HG03025 (cell line): ENCODE measurements around the gene AKAP8.
"Not testable (repeated sequence)": the region's sequence is repeated elsewhere in the genome, so short reads cannot be mapped to it uniquely, and the experiment has no call there.

ENCODE experiments used
- ATAC-seq: cut with Tn5 transposase; IDR thresholded peaks from one replicate; pipeline ENCODE4 v1.9.1; 2021; ENCODE audit warnings: mild to moderate bottlenecking, moderate library complexity; ENCODE audit not compliant: unreplicated experiment, low FRiP score

The AKAP8 gene

GRCh38 chr19:15404097-15404779 is 24.7 kb upstream of the AKAP8 start:
- no peak for ATAC-seq

DNA sequence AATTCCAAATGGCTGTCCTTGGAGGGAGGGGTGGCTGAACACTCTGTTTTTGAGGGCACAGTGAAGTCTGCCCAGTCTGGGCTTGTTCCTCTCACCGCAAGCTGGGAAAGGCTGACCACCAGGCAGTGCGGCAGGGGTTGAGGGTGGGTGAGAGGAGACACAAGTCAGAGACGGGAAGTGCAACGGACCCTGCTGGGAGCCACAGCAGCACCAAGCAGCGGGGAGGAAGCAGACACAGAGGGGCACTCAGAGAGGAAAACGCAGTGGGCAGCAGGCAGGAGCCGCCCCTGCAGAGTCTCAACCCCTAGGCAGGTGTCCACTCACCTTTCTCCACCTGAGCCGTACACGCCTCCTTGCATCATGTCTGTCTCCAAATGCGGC is 23.6 kb upstream of the AKAP8 start:
- ATAC-seq: no peak

DNA sequence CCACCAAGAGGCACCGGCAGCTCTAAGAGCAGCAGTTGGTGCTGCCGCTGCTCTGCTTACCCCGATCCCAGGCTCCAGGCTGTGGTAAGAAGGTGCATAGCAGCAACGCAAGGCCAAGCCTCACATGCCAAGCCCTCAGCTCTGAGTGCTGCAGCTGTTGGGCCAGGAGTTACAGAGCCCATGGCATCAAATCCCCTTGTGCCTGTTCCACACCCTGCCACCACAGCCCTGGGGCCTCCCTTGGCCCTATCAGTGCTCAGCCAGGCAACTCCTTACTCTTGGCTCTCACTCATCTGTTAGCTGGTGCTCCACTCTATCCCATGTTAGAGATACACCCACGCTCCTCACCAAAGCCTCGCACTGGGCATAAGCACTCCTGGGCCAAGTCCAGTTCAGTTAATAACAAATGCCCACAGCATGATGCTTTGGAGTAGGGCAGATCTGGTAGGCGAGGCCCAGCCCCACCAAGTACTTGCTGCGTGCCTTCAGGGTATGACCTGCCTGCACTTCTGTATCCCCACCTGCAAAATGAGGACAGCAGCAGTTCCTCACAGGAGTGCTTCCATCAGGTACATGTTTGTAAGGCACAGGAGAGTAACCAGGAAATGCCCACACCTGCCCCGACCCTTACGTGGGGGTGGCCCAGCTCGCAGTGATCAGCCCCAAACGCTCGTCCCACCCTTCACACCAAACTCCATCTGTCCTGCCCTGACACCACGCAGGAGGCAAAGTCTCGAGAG is 23.0 kb upstream of the AKAP8 start:
- ATAC-seq: no peak

- ATAC-seq: no peak
These were observed 21.8 kb upstream of the AKAP8 start for GRCh38 chr19:15401397-15401710.

GRCh38 chr19:15400521-15401396 is 21.2 kb upstream of the AKAP8 start:
- no peak for ATAC-seq

DNA sequence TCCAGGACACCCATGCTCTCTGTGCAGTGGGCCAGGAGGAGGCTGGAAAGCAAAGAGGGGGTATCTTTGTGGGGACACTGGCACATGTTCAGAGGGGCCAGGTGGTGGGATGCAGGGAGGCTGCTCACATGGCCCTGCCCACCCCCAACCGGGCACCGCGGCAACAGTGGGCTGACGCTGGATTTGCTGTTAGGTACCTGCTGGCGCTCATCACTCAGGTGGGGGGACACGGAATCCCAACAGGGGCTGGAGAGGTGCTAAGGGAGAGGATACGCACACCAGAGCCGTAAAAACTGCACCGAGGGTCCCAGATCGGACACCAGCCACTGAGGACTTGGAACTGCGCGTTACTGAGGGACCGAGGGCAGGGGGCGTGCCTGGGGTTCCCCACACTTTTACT is 20.0 kb upstream of the AKAP8 start:
- no peak for ATAC-seq

- ATAC-seq: no peak
These were observed 19.6 kb upstream of the AKAP8 start for GRCh38 chr19:15399234-15399515.

DNA sequence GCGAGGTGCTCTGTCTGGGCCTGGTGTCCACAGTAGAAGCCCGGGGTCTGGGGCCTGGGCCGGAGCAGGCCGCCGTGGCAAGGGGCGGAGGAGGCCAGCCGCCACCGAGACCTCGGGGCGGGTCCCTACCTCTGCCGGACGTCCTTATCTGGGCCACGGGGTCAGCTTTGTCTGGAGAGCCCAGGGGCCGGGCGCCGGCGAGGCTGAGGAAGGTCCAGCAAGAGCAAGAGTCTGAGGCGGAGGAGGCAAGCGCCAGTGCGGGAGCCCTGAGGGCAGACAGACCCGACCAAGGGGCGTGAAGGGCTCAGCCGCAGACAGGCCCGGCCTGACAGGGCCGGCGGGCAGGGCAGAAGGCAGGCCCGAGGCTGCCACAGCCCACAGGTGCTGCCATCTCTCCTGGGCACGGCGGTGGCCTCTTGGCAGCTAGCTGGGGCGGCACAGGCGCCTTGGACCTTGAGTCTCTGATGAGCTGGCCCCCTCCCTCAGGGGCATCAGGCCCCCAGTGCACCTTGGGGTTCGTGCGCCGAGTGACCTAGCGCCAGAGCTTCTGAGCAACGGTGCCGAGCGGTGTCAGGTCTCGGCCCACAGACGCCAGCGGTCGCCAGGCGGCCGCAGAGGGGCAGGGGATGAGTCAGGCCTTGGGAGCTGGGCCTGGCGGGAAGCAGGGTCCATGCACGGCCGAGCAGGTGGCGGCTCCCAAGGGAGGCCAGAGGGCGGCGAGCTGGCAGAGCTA is 19.1 kb upstream of the AKAP8 start:
- ATAC-seq: no peak

GRCh38 chr19:15397782-15398181 is 18.2 kb upstream of the AKAP8 start:
- no peak for ATAC-seq

DNA sequence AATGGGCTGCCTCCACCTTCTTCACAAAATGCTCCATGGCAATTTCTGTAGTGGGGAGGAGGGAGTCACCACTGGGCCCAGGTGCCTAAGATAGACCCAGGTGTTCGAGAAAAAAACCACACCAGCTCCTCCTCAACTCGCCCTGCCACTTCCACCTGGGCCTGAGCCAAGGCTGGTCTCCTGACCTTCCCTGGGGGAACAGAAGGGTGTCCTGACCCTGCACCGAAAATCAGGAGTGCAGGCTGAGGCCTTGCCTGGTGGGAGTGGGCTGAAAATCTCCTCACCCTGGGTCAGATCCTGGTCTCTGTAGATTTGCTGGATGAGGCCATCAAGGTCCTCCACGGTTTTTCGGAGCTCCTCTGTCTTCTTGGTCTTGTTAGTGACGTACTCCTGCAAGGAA is 17.6 kb upstream of the AKAP8 start:
- ATAC-seq: no peak

GRCh38 chr19:15396436-15396835 is 16.8 kb upstream of the AKAP8 start:
- ATAC-seq: no peak

GRCh38 chr19:15395251-15395650 is 15.7 kb upstream of the AKAP8 start:
- not testable (repeated sequence) for ATAC-seq

DNA sequence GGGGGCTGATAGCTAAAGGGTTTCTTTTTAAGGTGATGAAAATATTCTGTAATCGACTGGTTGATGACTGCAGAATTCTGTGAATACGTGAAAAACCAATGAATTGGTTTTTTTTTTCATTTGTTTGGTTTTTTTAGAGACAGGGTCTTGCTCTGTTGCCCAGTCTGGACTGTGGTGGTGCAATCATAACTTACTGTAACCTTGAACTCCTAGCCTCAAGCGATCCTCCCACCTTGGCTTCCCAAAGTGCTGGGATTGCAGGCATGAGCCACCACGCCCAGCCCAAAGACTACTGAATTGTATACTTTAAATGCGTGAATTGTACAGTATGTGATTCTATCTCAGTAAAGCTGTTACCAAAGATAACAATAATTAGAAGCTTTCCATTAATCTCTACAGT is 14.8 kb upstream of the AKAP8 start:
- no peak for ATAC-seq

DNA sequence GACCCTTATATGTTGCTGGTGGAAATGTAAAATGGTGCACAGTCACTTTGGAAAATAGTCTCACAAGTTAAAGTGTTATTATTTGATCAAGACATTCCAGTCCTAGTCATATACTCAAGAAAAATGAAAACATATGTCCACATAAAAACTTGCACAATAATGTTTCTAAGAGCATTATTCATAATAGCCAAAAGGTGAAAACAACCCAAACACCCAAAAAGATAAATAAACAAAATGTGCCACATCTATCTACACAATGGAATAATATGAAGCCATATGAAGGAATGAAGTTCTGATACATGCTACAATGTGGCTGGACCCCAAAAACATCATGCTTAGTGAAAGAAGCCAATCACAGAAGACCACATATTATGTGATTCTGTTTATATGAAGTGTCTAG is 14.4 kb upstream of the AKAP8 start:
- no peak for ATAC-seq

DNA sequence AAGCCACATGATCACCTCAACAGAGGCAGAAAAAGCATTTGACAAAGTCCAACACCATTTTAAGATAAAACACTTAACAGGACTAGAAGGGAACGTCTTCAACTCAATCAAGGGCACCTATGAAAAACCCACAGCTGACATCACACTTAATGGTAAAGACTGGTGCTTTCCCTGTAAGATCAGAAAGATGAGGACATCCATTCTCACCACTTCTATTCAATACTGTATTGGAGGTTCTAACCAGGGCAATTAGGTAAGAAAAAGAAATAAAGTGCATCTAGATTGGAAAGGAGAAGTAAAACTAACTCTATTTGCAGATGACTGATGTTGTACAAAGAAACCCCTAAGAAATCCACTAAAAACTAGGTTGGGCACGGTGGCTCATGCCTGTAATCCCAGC is 11.2 kb upstream of the AKAP8 start:
- ATAC-seq: no peak

- ATAC-seq: no peak
These were observed 2.3 kb upstream of the AKAP8 start for GRCh38 chr19:15381864-15382263.

GRCh38 chr19:15381429-15381828 is 1.8 kb upstream of the AKAP8 start:
- no peak for ATAC-seq

DNA sequence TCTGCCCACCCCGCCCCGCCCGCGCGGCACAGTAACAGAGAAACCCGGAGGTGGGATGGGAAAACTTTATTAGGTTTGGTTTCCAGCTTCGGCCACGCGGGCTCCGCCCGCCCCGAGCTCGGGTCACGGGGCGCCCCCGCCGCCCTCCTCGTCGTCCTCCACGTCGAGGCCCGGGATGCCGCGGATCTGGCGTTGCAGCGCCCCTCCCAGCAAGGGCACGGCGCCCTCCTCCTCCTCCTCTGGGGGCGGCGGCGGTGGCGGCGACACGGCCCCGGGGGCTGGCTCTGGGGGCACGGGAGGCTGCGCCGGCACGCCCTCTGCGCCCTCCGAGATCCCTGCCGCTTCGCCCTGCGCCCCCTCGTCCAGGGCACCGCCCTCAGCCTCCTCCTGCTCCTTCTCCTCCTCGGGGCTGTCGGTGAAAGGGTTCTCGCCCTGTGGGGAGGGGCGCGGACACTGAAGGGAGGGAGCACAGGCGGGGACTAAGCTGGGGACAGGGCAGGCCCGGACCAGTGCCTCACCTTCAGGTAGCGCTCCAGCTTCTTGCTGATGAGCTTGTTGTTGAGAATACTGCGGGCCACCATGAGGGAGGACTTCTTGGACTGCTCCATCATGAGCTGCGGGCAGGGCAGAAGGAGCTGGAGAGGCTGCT is 536 bp upstream of the AKAP8 start:
- peak; percentile 21 for ATAC-seq

GRCh38 chr19:15378534-15379082 is 979 bp downstream of the AKAP8 start:
- no peak for ATAC-seq

DNA sequence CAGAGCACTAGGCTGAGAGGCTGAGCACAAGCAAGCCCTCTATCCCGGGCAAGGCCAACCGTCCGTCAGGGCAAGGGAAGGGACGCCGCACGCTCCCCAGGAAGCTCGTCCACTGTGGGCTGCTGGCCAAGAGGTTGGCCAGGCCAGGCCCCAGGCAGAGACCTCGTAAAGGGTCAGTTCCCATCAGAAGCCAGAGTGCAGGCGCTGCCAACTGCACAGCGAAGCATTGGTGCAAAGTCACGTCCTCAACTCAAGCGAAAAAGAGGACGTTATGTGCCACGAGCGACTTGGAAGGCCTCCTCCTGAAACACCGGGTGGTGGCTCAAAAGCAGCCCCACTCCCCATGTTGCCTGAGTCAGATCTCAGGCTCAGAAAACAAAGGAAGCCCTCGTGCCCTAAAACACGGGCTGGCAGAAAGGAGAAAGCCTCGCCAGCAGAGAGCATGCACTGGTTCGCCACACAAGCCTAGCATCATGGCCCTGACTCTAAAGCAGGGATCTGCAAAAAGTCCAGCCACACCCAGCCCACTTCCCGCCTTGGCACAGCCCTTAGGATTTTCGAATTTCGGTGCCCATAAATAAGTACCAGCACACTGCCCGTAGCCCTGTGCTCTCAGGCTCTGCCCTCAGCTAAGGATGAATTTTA is 4.7 kb downstream of the AKAP8 start:
- no peak for ATAC-seq
